Islet of Langerhans (tissue), 1 donor: ENCODE data around the gene RMDN3.

Experiments
- FAIRE-seq: peaks from one replicate; lab custom pipeline; 2011; peaks lifted over from hg19 to GRCh38; lab: Jason Lieb, UNC

RMDN3 gene

DNA sequence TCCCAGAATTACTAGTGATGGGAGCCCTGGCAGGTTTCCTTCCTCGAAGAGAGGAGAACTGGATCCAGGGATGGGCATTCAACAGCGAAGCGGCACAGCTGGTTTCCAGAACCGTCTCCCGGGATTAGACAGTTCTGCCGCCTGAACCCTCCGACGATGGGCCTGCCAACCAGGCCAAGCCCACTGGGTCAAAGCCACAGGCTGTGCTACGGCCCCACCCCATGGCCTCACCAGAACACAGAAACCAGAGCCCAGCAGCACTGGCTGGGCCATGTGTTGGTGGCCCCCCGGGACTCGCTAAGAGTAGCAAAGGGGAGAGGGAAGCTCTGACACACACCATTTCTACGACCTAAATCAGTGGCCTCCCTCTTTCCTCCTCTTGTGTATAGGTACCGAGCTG is 17.0 kb upstream of the RMDN3 start:
- FAIRE-seq = no peak

DNA sequence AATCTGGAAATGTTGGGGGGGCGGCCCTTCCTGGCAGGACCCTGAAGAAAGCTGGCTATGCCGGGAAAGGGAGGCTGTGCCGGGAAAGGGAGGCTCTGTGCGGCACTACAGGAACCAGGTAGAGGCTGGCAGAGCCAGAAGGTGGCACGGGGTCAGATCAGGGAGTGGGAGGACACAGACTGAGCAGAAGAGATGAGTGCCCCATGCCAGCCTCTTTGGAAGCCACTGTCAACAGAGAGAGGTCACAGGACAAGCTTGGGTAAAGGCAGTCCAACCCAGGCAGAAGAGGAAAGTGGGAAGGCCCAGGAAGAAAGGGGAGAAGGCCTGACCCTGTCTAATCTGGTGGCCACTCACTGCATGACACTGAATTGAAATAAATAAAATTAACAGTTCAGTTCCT is 16.2 kb upstream of the RMDN3 start:
- FAIRE-seq = no peak

DNA sequence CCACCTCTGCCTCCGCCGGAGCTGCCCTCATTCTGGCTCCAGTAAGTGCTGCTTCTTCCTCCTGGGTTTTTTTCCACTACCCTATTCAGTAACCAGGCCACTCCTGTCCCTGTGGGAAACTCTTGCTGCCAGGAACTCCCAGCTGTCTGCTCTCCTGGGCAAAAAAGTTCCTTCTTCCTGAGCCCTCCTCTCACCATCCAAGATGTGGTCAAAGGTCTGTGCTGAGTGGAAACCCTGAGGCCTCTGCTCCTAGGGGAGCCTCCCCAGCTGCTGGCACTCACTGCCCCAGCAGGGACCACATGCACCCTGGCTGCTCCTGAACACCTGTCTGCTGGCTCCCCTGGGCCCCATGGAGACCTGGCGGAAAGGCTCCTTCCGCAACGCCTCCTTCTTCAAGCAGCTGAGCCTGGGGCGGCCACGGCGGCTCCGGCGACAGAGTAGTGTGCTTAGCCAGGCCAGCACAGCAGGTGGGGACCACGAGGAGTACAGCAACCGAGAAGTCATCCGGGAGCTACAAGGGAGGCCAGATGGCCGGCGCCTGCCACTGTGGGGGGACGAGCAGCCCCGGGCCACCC is 15.2 kb upstream of the RMDN3 start:
- no peak for FAIRE-seq

DNA sequence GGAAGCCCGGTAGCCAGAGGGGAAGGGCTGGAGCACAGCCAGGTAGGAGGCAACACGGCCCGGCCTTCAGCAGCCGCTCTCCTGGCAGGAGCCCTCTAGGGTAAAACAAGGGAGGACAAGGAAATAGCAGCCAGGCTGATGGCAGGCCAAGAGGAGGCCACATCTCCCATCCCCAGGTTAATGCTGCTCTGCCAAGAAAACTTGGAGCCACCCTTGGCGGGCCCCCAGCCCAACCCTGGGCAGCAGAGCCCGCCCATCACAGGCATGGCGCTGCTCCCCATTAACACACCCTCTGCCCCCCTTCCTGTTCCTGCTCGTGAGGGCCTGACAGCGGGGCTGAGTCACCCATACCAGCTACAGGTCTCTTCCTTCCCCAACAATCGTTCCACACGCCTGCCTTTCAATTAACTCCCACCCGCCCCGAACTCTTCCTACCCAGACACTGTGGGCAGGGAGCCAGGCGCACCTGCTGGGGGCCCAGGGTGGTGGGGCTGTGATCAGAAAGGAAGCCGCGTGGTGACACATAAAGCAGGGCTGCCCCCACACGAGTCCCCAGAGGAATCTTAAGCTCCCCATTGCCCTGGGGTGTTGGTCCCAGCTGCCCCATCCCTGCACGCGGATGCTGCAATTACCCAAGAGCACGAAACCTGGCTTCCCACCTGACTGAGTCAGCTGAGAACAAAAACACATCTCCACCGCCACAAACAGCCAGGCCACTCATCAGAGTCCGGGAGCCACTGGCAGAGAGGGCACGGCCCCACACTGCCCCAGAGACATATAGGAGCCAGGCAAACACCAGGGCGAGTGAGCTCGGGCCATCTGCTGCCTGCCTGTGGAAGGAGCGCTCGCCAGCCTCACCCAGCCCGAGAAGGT is 14.5 kb upstream of the RMDN3 start, which contains the start of gene C15orf62:
Gene C15orf62 (plus strand): TSS at position 707 of the 873 bp plus-strand sequence. CDS start 516 bp downstream, outside the sequence.
- FAIRE-seq = no peak

DNA sequence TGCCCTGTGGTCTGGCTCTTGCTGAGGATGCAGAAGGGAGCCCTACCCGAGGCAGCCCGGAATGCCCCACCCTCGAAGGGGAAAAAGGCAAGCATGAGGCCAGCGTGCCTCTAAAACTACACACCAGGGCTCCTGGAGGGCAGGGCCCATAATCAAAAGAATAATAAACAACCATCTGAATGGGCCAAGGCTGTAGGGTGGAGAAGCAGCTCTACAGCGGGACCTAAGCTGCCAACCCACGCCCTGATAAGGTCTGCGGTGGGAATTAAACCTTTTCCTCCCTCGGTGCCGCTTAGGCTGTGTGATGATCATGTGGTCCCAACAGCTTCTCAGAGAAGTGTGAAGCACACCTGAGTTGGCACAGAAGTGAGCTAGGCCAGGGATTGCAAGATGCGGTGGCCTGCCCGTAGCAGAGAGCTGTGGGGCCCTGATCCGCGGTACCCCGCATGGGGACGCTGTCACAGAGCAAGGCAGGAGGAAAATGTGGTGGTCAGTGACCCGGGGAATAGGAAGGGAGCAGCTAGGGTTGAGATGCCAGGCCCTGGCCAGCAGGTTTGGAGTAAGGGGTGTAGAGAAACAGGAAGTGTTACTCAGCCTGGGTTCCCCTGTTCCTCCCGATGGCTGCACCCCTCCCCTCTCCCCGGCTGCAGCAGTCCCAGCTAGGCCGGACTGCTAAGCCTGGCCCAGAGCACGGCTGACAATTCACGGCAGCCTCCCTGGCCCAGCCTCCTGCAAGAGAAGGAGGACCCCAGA is 13.6 kb upstream of the RMDN3 start:
- no peak for FAIRE-seq

DNA sequence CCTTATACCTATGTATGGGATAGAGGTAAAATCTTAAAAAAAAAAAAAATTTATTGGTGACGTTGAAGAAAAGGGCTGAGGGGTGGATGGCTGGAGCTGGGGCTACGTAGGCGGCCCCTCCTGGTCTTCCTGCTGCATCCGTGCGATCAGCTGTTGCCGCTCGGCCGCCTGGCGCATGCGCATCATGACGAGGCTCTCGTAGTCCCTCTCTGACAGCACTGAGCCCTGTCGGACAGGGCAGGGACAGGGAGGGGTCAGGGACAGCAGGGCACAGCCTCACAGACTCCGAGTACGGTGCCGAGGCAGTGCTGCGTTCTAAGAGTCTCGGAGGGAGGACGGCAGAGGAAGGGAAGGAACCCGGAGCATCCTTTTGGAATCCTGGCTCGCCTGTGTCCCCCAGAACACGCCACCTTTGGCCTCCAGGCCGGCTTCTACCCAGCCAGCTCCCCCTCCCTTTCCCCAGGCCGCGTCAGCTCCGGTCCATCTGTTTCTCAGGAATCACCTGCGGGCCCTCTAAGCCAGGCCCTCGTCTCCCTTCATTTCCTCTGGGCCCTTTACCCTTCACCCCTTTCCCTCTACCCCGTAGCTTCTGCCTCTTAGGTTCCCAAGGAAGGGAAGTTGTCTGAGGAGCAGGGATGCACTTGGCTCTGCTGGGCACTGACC is 12.9 kb upstream of the RMDN3 start:
- no peak for FAIRE-seq

DNA sequence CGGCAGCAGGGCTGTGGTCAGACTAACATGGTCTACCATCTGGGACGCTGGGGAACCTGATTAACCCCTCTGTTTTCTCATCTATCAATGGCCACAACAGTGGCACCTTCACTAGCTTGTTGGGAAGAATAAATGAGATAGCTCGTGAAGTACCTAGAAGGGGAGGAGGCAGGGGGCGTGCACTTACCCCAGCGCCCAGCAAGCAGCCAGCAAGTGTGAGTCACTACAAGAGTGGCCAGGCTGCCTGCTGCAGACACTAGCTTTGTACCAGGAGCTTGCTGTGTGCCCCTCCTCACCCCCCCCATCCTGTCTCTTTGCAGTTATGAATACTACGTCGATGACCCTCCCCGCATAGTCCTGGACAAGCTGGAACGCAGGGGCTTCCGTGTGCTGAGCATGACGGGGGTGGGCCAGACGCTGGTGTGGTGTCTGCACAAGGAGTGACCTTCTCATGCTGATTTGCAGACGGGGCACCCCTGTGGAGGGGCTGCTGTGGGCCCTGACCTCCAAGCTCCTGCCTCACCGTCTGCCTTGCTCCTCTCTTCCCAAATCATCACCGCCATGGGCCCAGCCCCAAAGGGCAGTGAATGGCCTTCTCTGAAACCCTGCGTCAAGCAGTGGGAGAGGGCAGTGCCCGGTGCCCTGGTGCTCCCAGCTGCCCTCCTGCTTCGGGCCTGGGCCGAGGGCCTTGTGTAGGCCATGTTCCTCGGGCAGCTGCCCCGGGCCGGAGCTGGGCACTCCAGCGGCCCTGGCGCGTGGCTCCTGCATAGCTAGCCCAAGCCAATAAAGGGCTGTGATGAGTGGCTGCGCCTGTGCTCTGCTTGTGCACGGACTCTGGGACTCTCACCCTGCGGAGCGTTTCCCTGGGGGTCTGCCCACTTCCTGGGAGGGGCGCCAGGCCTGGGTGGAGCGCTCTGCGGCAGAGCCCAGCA is 12.1 kb upstream of the RMDN3 start:
- FAIRE-seq = no peak

DNA sequence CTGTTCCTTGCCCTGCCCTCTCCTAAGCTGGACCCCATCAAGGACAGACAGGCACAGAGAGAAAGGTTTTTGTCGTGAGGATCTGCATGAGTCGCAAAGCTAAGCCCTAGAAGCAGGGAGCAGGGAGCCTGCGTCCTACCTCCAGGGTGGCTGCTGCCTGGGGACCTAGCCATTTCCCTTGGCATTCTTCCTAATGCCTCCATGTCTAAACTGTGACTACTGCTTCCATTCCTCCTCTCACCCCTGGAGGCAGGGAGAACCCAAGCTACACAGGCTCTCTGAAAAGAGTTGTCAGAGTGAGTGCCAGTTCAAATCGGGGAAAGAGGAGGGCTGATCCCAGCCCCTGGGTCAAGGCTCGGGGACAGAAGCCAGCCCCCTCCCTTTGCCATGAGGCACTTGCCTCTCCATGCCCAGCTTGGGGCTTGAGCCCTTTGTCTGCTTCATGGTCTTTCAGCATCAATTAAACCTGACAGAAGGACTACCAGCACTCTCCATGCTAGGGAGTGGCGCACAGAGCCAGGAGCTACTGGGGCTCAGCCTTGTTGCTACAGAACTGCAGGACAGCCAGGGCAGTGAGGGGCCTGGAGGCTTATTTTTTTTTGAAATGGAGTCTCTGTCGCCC is 11.3 kb upstream of the RMDN3 start:
- FAIRE-seq = no peak

DNA sequence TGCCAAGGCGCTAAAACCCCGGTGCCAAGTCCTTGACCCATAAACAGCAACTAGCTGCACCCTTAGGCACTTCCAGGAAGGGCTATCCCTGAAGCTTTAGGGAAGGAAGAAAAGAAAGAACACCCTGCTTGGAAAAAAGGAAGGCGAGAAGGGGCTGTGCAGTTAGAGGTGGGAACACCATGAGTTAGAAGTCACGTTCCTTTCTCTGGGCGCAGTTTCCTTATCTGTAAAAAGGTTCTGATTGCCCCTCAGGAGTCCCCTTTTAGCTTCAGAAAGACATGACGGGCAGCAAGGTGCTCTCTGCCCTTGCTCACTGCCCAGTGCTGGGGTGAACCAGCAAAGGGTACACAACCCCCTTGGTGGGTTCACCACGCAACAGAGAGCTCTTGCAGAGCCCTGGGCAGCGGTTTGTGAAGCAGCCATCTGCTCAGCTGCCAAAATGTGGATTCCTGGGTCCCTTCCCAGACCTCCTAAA is 9.6 kb upstream of the RMDN3 start:
- FAIRE-seq = no peak

DNA sequence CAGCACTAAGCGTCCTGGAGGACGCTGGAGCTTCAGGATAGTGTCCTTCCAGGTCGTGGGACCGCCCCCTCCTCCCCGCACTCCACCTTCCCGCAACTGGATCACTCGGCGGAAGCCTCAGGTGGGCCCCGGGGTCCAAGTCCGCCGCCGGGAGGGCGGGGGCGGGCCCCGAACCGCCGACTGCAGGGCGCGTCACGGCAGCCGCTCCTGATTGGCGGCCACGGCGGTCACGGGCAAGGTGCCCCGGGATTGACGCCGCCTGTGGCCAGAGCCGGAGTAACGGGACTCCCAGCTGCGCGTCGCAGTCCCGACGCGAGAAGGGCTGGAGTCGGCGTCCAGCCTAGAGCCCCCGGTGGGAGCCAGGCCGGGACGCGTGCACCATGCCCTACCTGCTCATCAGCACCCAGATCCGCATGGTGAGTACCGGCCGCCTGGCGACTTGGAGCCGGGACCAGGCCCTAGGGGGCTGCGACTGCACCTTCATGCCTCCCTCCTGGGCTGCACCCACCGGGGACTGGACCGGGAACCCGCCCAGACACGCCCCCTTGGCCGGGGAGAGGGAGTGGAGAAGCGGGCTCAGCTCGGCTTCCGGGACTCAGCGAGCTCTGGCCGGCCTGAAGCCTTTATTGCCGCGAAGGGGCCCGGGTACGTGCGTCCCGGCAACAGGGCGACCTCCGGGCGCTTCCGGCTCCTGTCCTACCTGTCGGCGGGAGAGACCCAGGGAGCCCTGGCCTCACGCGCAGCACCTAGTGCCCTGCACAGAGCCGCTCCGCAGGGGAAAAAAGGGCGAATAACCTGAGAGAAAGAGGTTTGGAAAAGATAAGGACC is 9.0 kb upstream of the RMDN3 start, which contains the start of gene GCHFR:
Gene GCHFR (plus strand): TSS at position 268 of the 828 bp plus-strand sequence. CDS start 113 bp downstream, at position 381.
- no peak for FAIRE-seq

DNA sequence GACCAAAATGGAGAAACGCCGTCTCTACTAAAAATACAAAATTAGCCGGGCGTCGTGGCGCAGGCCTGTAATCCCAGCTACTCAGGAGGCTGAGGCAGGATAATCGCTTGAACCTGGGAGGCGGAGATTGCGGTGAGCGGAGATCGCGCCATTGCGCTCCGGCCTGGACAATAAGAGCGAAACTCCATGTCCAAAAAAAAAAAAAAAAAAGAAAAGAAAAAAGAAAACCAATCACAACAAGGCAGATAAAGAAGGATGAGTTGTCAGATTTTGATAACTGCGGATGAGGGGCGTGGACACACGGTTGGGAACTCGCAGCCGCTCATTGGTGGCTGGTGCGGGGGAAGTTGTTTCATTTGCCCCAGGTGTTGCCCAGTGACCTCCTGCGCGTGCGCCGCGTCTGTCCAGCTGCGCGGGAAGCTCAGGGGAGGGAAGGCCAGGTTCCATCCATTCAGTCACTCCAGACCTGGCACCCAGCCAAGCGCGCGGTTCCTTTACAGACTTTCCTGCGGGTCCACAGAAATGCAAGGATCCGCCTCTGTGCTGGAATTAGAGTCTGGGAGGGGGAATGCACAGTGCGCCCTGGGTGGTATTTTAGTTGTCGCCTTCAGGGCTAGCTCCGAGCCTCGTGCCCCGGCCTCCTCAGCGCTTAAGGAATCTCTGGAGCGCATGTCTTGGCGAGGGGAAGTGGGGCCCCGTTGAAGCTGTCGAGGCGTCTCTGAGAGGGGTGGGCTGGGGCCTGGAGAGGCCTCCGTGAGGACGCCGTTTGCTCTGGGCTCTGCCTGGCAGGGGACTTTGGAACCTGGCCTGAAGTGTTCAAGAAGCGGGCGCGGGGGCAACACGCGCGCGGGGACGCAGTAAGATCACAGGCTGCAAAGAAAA is 8.1 kb upstream of the RMDN3 start:
- FAIRE-seq = no peak

DNA sequence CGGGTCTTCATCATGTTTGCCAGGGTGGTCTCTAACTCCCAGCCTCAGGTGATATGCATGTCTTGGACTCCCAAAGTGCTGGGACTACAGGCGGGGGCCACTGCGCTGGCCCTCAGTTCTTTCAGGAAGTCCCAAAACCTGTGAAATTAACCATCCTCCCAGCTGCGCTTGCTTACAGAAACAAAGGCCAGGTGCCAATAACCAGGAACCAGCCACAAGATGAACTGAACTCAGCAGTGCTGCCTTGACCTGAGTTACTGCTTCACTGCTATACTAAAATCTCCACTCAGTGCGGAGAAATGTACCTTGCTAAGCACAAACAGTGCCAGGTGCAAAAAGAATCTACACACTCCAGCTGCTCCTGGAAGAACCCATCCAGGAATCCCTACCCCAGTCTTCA is 4.9 kb upstream of the RMDN3 start:
- FAIRE-seq = no peak

DNA sequence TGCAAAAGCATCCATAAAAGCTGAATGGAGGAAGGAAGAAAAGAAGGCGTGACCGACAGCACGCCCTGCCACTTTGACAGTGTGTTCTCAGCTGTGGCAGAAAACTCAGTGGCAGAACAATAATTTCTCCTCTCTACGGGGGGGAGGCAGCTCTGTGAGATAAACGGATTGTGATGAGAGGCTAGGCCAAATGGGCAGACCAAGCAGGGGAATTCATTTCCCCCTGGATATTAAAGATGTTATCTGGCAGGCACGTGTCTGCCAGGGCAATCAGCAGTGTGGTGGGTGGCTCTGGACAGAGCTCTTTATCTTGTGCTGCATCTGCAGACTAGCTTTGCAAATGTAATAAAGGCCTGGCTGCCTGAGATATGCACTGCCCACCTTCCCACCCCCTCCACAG is 1.9 kb upstream of the RMDN3 start:
- FAIRE-seq = no peak

DNA sequence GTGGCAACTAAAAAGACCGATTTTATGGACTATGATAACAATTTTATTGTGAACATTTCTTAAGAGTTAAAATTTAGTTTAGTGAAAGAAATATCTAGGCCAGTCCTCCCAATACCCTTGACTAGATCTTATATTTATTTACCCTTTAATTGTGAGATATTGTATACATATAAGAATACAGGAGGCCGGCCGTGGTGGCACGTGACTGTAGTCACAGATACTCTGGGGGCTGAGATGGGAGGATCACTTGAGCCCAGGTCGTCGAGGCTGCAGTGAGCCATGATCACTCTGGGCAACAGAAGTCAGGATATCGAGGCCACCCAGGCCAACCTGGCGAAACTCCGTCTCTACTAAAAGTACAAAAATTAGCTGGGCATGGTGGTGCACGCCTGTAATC is 756 bp upstream of the RMDN3 start:
- no peak for FAIRE-seq

DNA sequence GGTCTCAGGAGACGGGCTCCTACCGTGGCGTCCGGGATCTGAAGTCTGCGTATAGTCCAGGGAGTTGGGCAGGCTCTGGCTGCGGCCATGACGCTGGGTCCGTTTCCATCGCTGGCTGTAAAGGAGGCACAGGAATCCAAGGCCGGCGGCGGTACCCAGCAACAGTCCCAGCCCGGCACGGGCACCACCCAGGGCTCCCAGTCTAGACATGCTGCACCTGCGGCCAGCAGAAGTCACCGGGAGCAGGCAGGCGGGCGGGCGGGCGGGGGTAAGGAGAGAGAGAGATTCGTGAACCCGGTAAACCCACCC is 526 bp downstream of the RMDN3 start:
- no peak for FAIRE-seq

DNA sequence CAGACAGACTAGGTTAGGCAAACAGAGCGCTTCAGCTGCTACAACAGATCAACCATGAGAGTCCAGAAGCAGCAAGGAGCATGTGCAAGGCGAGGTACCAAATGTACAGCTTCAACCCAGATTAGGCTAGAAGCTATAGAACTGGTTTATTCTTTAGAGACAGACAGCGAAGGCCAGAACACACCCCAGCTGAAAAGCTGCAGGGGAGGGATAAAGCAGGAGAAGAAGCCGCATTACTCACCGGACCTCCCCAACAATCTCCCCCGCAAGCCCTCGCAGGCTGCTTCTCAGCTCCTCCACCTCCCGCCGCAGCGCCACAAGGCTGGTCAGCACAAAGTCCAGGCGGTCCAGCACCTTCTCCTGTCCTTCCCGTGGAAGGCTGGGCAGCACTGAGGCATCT is 3.3 kb downstream of the RMDN3 start:
- no peak for FAIRE-seq

DNA sequence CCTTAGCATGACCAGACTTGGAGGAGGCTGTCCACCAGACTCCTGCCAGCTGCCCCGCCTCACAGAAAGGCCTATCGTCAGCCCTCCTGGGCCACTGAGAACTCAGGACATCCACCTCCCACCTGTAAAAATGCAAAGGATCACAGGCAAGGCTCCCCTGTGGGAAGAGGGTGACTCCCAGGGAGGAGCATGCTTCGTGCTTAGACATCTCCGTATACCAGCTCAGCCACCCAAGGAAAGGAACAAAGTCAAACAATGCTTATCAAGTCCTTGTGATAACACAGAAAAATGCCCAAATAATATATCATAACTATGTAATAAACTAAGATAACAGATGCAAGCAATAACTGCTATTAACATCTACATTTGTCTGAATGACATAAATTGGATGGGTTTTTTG is 4.2 kb downstream of the RMDN3 start:
- no peak for FAIRE-seq

DNA sequence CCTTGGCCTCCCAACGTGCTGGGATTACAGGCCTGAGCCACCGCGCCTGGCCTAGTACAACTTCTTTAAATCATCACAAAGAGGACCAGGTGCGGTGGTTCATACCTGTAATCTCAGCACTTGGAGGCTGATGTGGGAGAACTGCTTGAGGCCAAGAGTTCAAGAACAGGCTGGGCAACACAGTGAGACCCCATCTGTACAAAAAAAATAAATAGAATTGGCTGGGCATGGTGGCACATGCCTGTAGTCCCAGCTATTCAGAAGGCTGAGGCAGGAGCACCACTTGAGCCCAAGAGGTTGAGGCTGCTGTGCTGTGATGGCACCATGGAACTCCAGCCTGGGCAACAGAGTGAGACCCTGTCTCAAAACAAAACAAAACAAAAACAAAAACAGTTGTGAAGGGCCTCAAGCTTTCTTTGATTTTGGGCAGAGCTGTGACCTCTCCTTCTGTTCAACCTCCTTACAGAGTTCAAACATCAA is 5.9 kb downstream of the RMDN3 start:
- FAIRE-seq = no peak
